Measurements from ENCODE around the gene CBLL2.
"Not testable (repeated sequence)": the region's sequence is repeated elsewhere in the genome, so short reads cannot be mapped to it uniquely, and the experiment has no call there.

CBLL2 gene

DNA sequence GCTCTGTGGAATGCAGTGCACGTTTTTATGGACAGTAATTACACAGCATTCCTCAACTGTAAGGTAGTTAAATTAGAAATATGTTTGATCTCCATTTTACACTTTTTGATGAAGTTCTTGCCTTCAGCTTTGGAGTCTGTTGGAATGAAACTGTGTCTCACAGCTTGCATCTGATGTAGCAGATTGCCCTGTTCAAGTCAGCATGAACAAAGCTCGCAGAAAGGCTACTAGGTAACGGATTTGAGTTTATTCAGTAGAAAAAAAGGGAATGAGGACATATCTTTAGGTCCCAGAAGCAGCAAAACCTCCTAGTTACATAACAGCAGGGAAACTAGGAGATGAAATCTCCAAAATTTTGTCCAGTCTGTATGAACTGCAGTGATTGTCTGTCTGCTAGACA lies 24.3 kb upstream of the CBLL2 start:
- DNase-seq: no peak
- TF ChIP-seq, protein P1, sequence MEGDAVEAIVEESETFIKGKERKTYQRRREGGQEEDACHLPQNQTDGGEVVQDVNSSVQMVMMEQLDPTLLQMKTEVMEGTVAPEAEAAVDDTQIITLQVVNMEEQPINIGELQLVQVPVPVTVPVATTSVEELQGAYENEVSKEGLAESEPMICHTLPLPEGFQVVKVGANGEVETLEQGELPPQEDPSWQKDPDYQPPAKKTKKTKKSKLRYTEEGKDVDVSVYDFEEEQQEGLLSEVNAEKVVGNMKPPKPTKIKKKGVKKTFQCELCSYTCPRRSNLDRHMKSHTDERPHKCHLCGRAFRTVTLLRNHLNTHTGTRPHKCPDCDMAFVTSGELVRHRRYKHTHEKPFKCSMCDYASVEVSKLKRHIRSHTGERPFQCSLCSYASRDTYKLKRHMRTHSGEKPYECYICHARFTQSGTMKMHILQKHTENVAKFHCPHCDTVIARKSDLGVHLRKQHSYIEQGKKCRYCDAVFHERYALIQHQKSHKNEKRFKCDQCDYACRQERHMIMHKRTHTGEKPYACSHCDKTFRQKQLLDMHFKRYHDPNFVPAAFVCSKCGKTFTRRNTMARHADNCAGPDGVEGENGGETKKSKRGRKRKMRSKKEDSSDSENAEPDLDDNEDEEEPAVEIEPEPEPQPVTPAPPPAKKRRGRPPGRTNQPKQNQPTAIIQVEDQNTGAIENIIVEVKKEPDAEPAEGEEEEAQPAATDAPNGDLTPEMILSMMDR (IDR thresholded peaks at IDR 0.05; ENCODE audit: low read depth, low read length): no peak
- no peaks in the 10 kb centered on the region for H3K9me3 ChIP-seq (ENCODE audit: severe bottlenecking)
- H3K36me3 ChIP-seq: no peaks in the 10 kb centered on the region
- H3K27me3 ChIP-seq (ENCODE audit: insufficient read depth, low read depth, severe bottlenecking): no peaks in the 10 kb centered on the region
- no peak overlapping the region for H3K4me3 ChIP-seq (ENCODE audit: low read depth, low read length)
- no peak overlapping the region for H3K27ac ChIP-seq

DNA sequence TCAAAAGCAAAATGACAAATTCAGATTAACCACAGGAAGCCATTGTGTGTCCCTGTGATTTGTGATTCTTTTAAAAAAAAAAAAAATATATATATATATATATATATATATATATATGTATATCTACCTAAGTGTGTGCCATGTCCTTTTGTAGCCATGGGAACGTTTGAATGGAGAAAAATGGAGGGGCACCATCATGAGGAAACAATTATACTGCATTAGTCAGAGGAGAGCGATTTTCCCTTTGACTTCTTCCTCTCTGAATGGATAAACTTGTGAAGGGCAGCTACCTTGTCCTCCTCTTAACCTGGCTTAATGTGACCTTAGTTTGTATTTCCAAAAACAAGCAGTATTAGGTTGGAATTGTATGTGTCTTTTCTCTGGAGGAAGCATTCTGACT lies 23.3 kb upstream of the CBLL2 start:
- H3K27ac ChIP-seq: no peak overlapping the region
- H3K36me3 ChIP-seq: no peaks in the 10 kb centered on the region
- H3K9me3 ChIP-seq (ENCODE audit: severe bottlenecking): no peaks in the 10 kb centered on the region
- H3K27me3 ChIP-seq (ENCODE audit: insufficient read depth, low read depth, severe bottlenecking): no peaks in the 10 kb centered on the region
- TF ChIP-seq, protein P1 (IDR thresholded peaks at IDR 0.05; ENCODE audit: low read depth, low read length): no peak
- DNase-seq: no peak
- no peak overlapping the region for H3K4me3 ChIP-seq (ENCODE audit: low read depth, low read length)

DNA sequence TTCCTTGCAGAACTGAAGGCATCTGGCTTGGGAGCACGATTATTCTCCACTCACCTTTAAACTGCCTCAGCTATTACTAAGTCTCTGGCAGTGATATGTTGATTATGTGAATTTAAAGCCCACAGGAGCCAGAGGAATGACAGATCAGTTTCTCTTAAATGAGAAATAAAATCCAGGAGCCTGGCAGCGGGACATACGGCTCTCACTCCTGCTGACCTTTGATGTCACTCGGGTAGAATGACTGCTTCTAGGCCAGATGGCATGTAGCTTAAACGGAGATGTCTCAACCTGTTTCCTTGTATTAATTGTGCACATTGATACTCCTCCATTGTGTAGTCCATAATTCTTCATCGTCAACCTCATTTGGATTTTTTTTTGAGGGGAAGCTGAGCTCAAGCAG lies 4.0 kb upstream of the CBLL2 start:
- no peak overlapping the region for H3K4me3 ChIP-seq (ENCODE audit: low read depth, low read length)
- H3K27ac ChIP-seq: no peak overlapping the region
- no peak for DNase-seq
- TF ChIP-seq, protein P1 (IDR thresholded peaks at IDR 0.05; ENCODE audit: low read depth, low read length): no peak
- H3K27me3 ChIP-seq (ENCODE audit: insufficient read depth, low read depth, severe bottlenecking): peaks cover 14% of the 10 kb centered on the region
- H3K9me3 ChIP-seq (ENCODE audit: severe bottlenecking): no peaks in the 10 kb centered on the region
- no peaks in the 10 kb centered on the region for H3K36me3 ChIP-seq

DNA sequence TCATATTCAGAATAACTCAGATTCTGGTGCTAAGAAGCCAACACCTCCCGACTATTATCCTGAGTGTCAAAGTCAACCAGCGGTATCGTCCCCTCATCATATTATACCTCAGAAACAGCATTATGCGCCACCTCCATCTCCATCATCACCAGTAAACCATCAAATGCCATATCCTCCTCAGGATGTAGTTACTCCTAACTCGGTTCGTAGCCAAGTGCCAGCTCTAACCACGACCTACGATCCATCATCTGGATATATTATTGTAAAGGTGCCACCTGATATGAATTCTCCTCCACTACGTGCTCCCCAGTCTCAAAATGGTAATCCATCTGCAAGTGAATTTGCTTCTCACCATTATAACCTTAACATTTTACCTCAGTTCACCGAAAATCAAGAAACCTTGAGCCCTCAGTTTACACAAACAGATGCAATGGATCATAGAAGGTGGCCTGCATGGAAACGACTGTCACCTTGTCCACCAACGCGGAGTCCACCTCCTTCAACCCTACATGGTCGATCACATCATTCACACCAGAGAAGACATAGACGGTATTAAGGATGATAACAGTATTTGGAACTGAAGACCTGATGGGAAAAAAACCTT lies 1.1 kb downstream of the CBLL2 start:
- no peak for DNase-seq
- peaks cover 23% of the 10 kb centered on the region for H3K27me3 ChIP-seq (ENCODE audit: insufficient read depth, low read depth, severe bottlenecking)
- no peaks in the 10 kb centered on the region for H3K9me3 ChIP-seq (ENCODE audit: severe bottlenecking)
- TF ChIP-seq, protein P1 (IDR thresholded peaks at IDR 0.05; ENCODE audit: low read depth, low read length): no peak
- no peaks in the 10 kb centered on the region for H3K36me3 ChIP-seq
- H3K4me3 ChIP-seq (ENCODE audit: low read depth, low read length): no peak overlapping the region
- no peak overlapping the region for H3K27ac ChIP-seq

DNA sequence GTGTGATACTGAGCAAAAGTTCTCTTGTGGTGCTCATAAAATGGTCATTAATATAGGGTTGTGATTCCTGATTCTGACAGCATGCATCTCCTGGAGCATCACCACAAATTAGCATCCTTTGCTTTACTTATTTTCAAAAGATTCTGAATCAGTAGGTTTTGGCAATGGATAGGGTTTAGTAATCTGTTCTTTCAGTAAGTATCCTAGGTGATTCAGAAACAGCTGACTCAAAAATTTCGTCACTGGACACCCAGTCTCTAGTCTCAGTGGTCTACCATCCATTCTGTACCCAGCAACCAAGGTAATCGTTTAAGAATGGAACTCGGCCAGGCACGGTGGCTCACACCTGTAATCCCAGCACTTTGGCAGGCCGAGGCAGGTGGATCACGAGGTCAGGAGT lies 4.1 kb downstream of the CBLL2 start:
- no peak for DNase-seq
- TF ChIP-seq, protein P1 (IDR thresholded peaks at IDR 0.05; ENCODE audit: low read depth, low read length): no peak
- peaks cover 17% of the 10 kb centered on the region for H3K27me3 ChIP-seq (ENCODE audit: insufficient read depth, low read depth, severe bottlenecking)
- no peaks in the 10 kb centered on the region for H3K36me3 ChIP-seq
- no peak overlapping the region for H3K27ac ChIP-seq
- H3K9me3 ChIP-seq (ENCODE audit: severe bottlenecking): no peaks in the 10 kb centered on the region
- H3K4me3 ChIP-seq (ENCODE audit: low read depth, low read length): no peak overlapping the region

DNA sequence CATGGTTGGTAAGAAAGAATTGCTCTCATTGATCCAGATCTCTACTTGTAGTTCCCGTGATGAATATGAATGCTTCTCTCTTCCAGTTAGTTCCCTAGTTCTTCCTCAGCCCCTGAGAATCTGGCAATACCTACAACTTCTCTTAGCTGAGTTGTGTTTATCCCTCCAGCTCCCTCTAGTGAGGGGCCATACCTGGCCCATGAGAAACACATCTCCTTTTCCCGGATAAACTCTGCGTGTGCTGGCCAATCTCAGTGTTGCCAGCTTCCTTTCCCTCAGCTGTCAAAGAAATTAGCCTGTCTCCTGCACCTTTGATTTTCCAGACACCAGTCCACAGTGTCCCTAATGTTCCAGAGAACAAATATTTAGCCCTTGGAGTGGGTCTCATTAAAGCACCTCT lies 5.7 kb downstream of the CBLL2 start:
- Histone ChIP-seq H3K4me3 (ENCODE audit: low read depth, low read length) (no peak overlapping the region), H3K27me3 (ENCODE audit: insufficient read depth, low read depth, severe bottlenecking) (peaks cover 11% of the 10 kb centered on the region), H3K36me3 (no peaks in the 10 kb centered on the region), H3K9me3 (ENCODE audit: severe bottlenecking) (no peaks in the 10 kb centered on the region), H3K27ac (no peak overlapping the region)
- peak; percentile 11 for DNase-seq
- TF ChIP-seq, protein P1 (IDR thresholded peaks at IDR 0.05; ENCODE audit: low read depth, low read length): peak; percentile 44; the same call in 1 of the 2 replicates

DNA sequence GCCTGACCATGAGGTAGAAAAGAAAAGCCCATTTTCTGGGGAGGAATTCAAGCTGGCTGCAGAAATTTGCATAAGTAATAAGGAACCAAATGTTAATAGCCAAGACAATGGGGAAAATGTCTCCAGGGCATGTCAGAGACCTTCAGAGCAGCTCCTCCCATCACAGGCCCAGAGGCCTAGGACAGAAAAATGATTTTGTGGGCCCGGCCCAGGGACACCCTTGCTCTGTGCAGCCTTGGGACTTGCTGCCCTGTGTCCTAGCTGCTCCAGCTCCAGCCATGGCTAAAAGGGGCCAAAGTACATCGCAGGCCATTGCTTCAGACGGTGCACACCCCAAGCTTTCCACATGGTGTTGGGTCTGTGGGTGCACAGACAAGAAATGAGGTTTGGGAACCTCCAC lies 16.5 kb downstream of the CBLL2 start:
- H3K9me3 ChIP-seq (ENCODE audit: severe bottlenecking); H3K27me3 ChIP-seq (ENCODE audit: insufficient read depth, low read depth, severe bottlenecking); DNase-seq; H3K27ac ChIP-seq; H3K4me3 ChIP-seq (ENCODE audit: low read depth, low read length); H3K36me3 ChIP-seq: not testable (repeated sequence)

Data from WERI-Rb-1 (cell line).